Smooth muscle cell of the brain vasculature (primary cell): ENCODE measurements around the gene SETDB1.
A peak's percentile ranks its signal among the peaks of the same experiment; 100 is the strongest.
"Not testable (repeated sequence)": the region's sequence is repeated elsewhere in the genome, so short reads cannot be mapped to it uniquely, and the experiment has no call there.

Experiments used
- DNase-seq: peaks from one replicate; pipeline ENCODE4 v3.0.0-alpha.2; 2012; ENCODE audit warnings: low read depth, low spot score

The SETDB1 gene

GRCh38 chr1:150926097-150926741 lies at the start of gene SETDB1:
SETDB1 (plus strand) TSS chr1:150926363; CDS start chr1:150927715, 1,352 bp downstream.
- peak; percentile 88 for DNase-seq

- not testable (repeated sequence) for DNase-seq
Measured at GRCh38 chr1:150878931-150879330, 47.2 kb upstream of the SETDB1 start.

- DNase-seq, result no peak
Measured at GRCh38 chr1:150881331-150882070, 44.7 kb upstream of the SETDB1 start.

- DNase-seq, result not testable (repeated sequence)
Measured at GRCh38 chr1:150883121-150883520, 43.0 kb upstream of the SETDB1 start.

GRCh38 chr1:150887018-150887417 lies 39.1 kb upstream of the SETDB1 start, which contains the start of gene CTXND2:
CTXND2 (plus strand) TSS chr1:150887136; CDS start chr1:150912315, 25,179 bp downstream.
- DNase-seq, result no peak

- DNase-seq, result no peak
Measured at GRCh38 chr1:150888727-150889126, 37.4 kb upstream of the SETDB1 start.

GRCh38 chr1:150890033-150890416 lies 36.1 kb upstream of the SETDB1 start:
- no peak for DNase-seq

GRCh38 chr1:150893336-150893913 lies 32.7 kb upstream of the SETDB1 start:
- DNase-seq, result no peak

- DNase-seq, result no peak
Measured at GRCh38 chr1:150895618-150896017, 30.5 kb upstream of the SETDB1 start.

- not testable (repeated sequence) for DNase-seq
Measured at GRCh38 chr1:150899795-150900194, 26.4 kb upstream of the SETDB1 start.

- DNase-seq, result no peak
Measured at GRCh38 chr1:150902346-150902745, 23.8 kb upstream of the SETDB1 start.

GRCh38 chr1:150902751-150903150 lies 23.4 kb upstream of the SETDB1 start:
- DNase-seq, result no peak

GRCh38 chr1:150905301-150905700 lies 20.9 kb upstream of the SETDB1 start:
- no peak for DNase-seq

- no peak for DNase-seq
Measured at GRCh38 chr1:150906329-150906728, 19.8 kb upstream of the SETDB1 start.

GRCh38 chr1:150906813-150907212 lies 19.4 kb upstream of the SETDB1 start:
- no peak for DNase-seq

GRCh38 chr1:150909585-150910180 lies 16.5 kb upstream of the SETDB1 start:
- DNase-seq, result no peak

- DNase-seq, result no peak
Measured at GRCh38 chr1:150912623-150913022, 13.5 kb upstream of the SETDB1 start.

GRCh38 chr1:150917387-150917786 lies 8.8 kb upstream of the SETDB1 start:
- no peak for DNase-seq

GRCh38 chr1:150922519-150922975 lies 3.6 kb upstream of the SETDB1 start:
- DNase-seq, result peak; percentile 39

- no peak for DNase-seq
Measured at GRCh38 chr1:150925080-150925479, 1.1 kb upstream of the SETDB1 start.

GRCh38 chr1:150927624-150928023 lies 1.5 kb downstream of the SETDB1 start:
- no peak for DNase-seq

- no peak for DNase-seq
Measured at GRCh38 chr1:150928286-150928685, 2.1 kb downstream of the SETDB1 start.
